AG04449 (cell line): ENCODE results near the gene RNF10.
A peak's percentile ranks its signal among the peaks of the same experiment; 100 is the strongest.
"Not testable (repeated sequence)": the region's sequence is repeated elsewhere in the genome, so short reads cannot be mapped to it uniquely, and the experiment has no call there.

Experiments used
- CTCF ChIA-PET: fragments of 350-600 bp; formaldehyde crosslinking; extraction: SDS; loops from one replicate; lab custom pipeline; 2021; ENCODE audit warnings: antibody characterized with exemption; lab: Yijun Ruan, JAX
- POLR2A ChIA-PET: fragments of 400-600, 350-600 bp; formaldehyde crosslinking; extraction: SDS; loops from one replicate; lab custom pipeline; 2020; ENCODE audit warnings: antibody characterized with exemption, inconsistent platforms; lab: Yijun Ruan, JAX
- DNase-seq: peaks from one replicate; pipeline ENCODE4 v3.0.0-alpha.2; 2010; ENCODE audit warnings: low read depth, low spot score
- H3K4me3 ChIP-seq: 2 replicates; pipeline ENCODE4 v1.5.1; 2011; ENCODE audit warnings: low read depth, mild to moderate bottlenecking, control low read depth, low read length
- CTCF ChIP-seq: IDR thresholded peaks from one replicate; pipeline ENCODE4 v1.5.1; 2011; ENCODE audit warnings: mild to moderate bottlenecking, moderate library complexity, low read length, control low read depth, inconsistent platforms; ENCODE audit not compliant: insufficient read depth; ENCODE audit errors: missing control alignments

Gene RNF10

GRCh38 chr12:120534203-120534702, at the start of gene RNF10:
Gene RNF10, plus strand, starts transcription at chr12:120534356. Its CDS starts 456 bp downstream, at chr12:120534812.
- POLR2A ChIA-PET = interaction anchor here (1.1 kb wide), 1 partner anchor 16 kb away, joined by 4 read pairs; no protein-coding TSS in a partner anchor
- no peak for DNase-seq
- TF ChIP-seq CTCF = no peak
- peak within 1 kb of the TSS; percentile 94 for H3K4me3 ChIP-seq
- CTCF ChIA-PET = no interaction called here

DNA sequence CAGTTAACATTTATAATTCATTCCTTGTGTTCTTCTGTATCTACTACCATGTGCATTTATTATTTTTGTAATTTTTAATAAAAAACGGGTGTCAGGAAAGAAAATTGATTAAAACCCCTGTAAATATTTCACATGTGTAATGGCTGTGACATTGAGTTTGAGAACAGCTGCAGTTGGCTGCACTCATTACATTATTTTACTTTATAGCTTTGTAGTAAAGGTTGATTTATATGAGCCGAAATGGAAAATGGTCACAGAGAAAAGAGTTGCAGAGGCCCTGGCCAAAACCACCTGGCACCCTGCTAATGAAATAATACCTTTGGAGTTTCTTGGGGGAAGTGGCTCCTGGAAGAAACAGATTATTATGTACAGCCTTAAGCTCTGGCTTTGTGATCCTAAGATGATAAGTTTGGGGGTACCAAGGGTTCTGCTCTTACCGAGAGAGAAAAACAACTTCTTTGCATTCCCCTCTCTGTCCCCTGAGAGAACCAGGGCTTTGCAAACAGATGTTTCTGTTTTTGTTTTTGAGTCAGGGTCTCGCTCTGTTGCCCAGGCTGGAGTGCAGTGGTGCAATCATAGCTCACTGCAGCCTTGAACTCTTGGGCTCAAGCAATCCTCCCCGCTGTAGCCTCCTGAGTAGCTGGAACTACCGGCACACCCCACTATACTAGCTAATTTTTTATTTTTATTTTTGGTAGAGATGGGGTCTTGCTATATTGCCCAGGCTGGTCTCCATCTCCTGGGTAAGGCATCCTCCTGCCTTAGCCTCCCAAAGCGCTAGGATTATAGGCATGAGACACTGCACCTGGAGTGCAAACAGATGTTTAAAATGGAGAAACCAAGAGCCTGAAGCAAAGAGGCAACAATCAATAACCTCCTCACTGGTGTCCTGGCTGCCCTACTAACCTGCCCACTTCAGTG, 47.9 kb upstream of the RNF10 start:
- TF ChIP-seq CTCF = no peak
- ChIA-PET CTCF (interaction anchor here (12.8 kb wide), 1 partner anchor 17 kb away, joined by 152 read pairs; the partner anchor contains the start of gene SRSF9), POLR2A (interaction anchor here (0.9 to 1.3 kb wide), 2 partner anchors 9 to 10 kb away, joined by 3 to 6 read pairs; partner anchors contain the start of gene DYNLL1)

GRCh38 chr12:120487552-120487951, 46.6 kb upstream of the RNF10 start:
- CTCF ChIA-PET = interaction anchor here (0.7 to 12.8 kb wide), 2 partner anchors 16 to 18 kb away, joined by 4 to 152 read pairs; partner anchors contain the start of gene SRSF9
- DNase-seq, POLR2A ChIA-PET, H3K4me3 ChIP-seq: not testable (repeated sequence)

More for the DNA sequence above, 47.9 kb upstream of the RNF10 start:
- H3K4me3 ChIP-seq = no peak overlapping the region
- no peak for DNase-seq

DNA sequence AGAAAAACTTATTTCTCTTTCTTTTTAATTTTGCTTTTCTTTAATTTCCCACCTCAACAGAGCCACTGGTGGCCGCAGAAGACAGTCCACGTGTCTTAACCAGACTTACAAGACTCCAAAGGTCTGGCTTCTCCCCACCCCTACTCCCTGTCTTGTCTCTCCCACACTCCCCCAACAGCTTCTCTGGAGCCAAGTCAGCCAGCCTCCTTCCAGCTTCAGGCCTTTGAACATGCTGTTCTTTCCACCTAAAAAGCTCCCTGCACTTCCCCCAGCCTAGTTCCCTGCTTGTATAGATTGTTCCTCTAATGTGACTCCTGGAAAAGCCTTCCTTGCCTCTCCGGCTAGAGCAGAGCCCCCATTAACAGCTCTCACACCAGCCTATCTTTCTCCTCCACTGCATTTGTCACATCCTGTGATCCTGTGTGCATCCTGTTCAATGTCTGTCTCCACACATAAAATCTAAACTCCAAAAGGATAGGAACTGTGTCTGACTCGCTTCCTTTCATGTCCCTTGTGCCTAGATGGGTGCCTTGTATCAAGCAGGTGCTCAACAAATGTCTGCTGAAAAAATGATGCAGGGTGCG, 46.0 kb upstream of the RNF10 start:
- POLR2A ChIA-PET = interaction anchor here (0.7 kb wide), 1 partner anchor 9 kb away, joined by 4 read pairs; no protein-coding TSS in a partner anchor
- DNase-seq = no peak
- no peak overlapping the region for H3K4me3 ChIP-seq
- CTCF ChIA-PET = interaction anchor here (12.8 kb wide), 1 partner anchor 19 kb away, joined by 152 read pairs; the partner anchor contains the start of gene SRSF9
- TF ChIP-seq CTCF = no peak

- no peak overlapping the region for H3K4me3 ChIP-seq
- DNase-seq = no peak
- ChIA-PET POLR2A (no interaction called here), CTCF (interaction anchor here (0.6 to 12.8 kb wide), 3 partner anchors 9 to 20 kb away, joined by 3 to 152 read pairs (median 3); partner anchors contain the start of gene SRSF9)
- TF ChIP-seq CTCF = no peak
These were observed 45.1 kb upstream of the RNF10 start for GRCh38 chr12:120489018-120489417.

GRCh38 chr12:120490325-120490724, 43.8 kb upstream of the RNF10 start:
- CTCF ChIA-PET = interaction anchor here (12.8 kb wide), 1 partner anchor 21 kb away, joined by 152 read pairs; the partner anchor contains the start of gene SRSF9
- DNase-seq = no peak
- POLR2A ChIA-PET = no interaction called here
- no peak overlapping the region for H3K4me3 ChIP-seq
- no peak for TF ChIP-seq CTCF
